K562 (cell line): ENCODE measurements around the gene CSAD. TPM values are rescaled to one million over a fixed set of nuclear protein-coding genes. Genes with fewer than 3 reads are reported as not detected.
A peak's percentile ranks its signal among the peaks of the same experiment; 100 is the strongest.

Source experiments
- ATAC-seq: fragments of 200-7000 bp; cut with Tn5 transposase; 3 replicates; pipeline ENCODE4 v1.9.1; 2020; ENCODE audit warnings: moderate library complexity
- BruUV-seq: library from RNA; stranded (reverse); fragments of 400-500 nt; replicated peaks from 2 replicates; lab custom pipeline; 2021; lab: Mats Ljungman, UMichigan
- CTCF ChIA-PET: fragments of 300-600 bp; formaldehyde crosslinking; extraction: SDS; loops from one replicate; lab custom pipeline; 2021; ENCODE audit warnings: low intra/inter-chr PET ratio; lab: Yijun Ruan, JAX
- POLR2A ChIA-PET: fragments of 300-600, 350-650 bp; sonication (Branson Sonifier 250); formaldehyde crosslinking; extraction: SDS; loops from one replicate; lab custom pipeline; 2021; ENCODE audit warnings: antibody characterized with exemption, inconsistent platforms; lab: Yijun Ruan, JAX
- DNase-seq, 4 experiments: peaks; one replicate each; pipeline versions ENCODE4 v3.0.0 to v3.0.0-alpha.2; 2011 to 2018; ENCODE audit warnings: low spot score in 3 of 4, mixed read lengths in 3 of 4; ENCODE audit errors: extremely low read depth in 1 of 4
- FAIRE-seq: peaks from 2 replicates; lab custom pipeline; 2011; peaks lifted over from hg19 to GRCh38; lab: Jason Lieb, UNC
- H2AFZ ChIP-seq: 2 replicates; pipeline ENCODE4 v1.6.0; 2011; ENCODE audit warnings: low read depth, low read length, control low read depth, inconsistent platforms
- H3K27ac ChIP-seq: fragments of 200-600 bp; 3 replicates; pipeline ENCODE4 v1.8.0; 2011; ENCODE audit warnings: low read depth, mild to moderate bottlenecking, control low read depth, inconsistent platforms, low read length, moderate library complexity, mixed read lengths; ENCODE audit errors: extremely low read depth
- H3K27me3 ChIP-seq, 2 experiments: fragments of 300-600 bp in 1 of 2; 2 replicates in 1 of 2; 3 replicates in 1 of 2; pipeline versions ENCODE4 v1.6.0 to v1.8.0; 2011; ENCODE audit warnings: inconsistent platforms in 2 of 2, low read length in 2 of 2, mild to moderate bottlenecking in 1 of 2, mixed read lengths in 1 of 2, moderate library complexity in 1 of 2; ENCODE audit not compliant: control insufficient read depth in 2 of 2, insufficient read depth in 2 of 2
- H3K36me3 ChIP-seq: fragments of 300-600 bp; 3 replicates; pipeline ENCODE4 v1.8.0; 2011; ENCODE audit warnings: mild to moderate bottlenecking, low read length, inconsistent platforms; ENCODE audit not compliant: control insufficient read depth, insufficient read depth
- H3K4me1 ChIP-seq, 2 experiments: fragments of 200-600 bp in 1 of 2; replicated peaks in 1 of 2; 2 replicates in 1 of 2; 3 replicates in 1 of 2; pipeline versions ENCODE4 v1.5.1 to v1.8.0; 2011; ENCODE audit warnings: inconsistent platforms in 2 of 2, low read length in 2 of 2, mild to moderate bottlenecking in 1 of 2, mixed read lengths in 1 of 2, moderate library complexity in 1 of 2; ENCODE audit not compliant: control insufficient read depth in 2 of 2, insufficient read depth in 2 of 2
- H3K4me2 ChIP-seq: 2 replicates; pipeline ENCODE4 v1.6.1; 2011; ENCODE audit warnings: low read length, control low read depth, inconsistent platforms, mixed read lengths; ENCODE audit not compliant: insufficient read depth
- H3K4me3 ChIP-seq: fragments of 200-600 bp; sonication (generic), shearing (Covaris generic); 2 replicates; pipeline ENCODE4 v1.5.1; 2016; ENCODE audit warnings: control low read depth, inconsistent platforms
- H3K79me2 ChIP-seq: fragments of 200-600 bp; 3 replicates; pipeline ENCODE4 v1.8.0; 2011; ENCODE audit warnings: low read length, inconsistent platforms; ENCODE audit not compliant: control insufficient read depth, insufficient read depth
- H3K9ac ChIP-seq, 2 experiments: 2 replicates each; pipeline versions ENCODE4 v1.6.0 to v1.6.1; 2011; ENCODE audit warnings: low read depth in 2 of 2, low read length in 2 of 2, control low read depth in 1 of 2, inconsistent platforms in 1 of 2, mild to moderate bottlenecking in 1 of 2, mixed read lengths in 1 of 2; ENCODE audit not compliant: insufficient read depth in 1 of 2
- H3K9me1 ChIP-seq: one replicate; pipeline ENCODE4 v1.6.0; 2011; ENCODE audit warnings: inconsistent platforms, mild to moderate bottlenecking, low read length, moderate library complexity; ENCODE audit not compliant: control insufficient read depth, insufficient read depth
- H3K9me3 ChIP-seq: replicated peaks from 2 replicates; pipeline ENCODE4 v1.5.1; 2011; ENCODE audit warnings: low read depth, low read length, inconsistent platforms; ENCODE audit not compliant: control insufficient read depth, insufficient read depth
- H4K20me1 ChIP-seq: replicated peaks from 2 replicates; pipeline ENCODE4 v1.6.1; 2011; ENCODE audit warnings: low read length, inconsistent platforms, mixed read lengths; ENCODE audit not compliant: control insufficient read depth, insufficient read depth
- KLF16 ChIP-seq: IDR thresholded peaks from 2 replicates; pipeline ENCODE4 v1.6.1; 2016; ENCODE audit warnings: antibody characterized with exemption
- POLR2G ChIP-seq: fragments of 200-400 bp; formaldehyde crosslinking; IDR thresholded peaks from 2 replicates; pipeline ENCODE4 v1.6.1; 2017; ENCODE audit warnings: low read depth, mild to moderate bottlenecking, antibody characterized with exemption, low read length, moderate library complexity
- RBFOX2 ChIP-seq: fragments of 200-400 bp; formaldehyde crosslinking; IDR thresholded peaks from 2 replicates; pipeline ENCODE4 v1.6.1; 2017; ENCODE audit warnings: low read depth, mild to moderate bottlenecking, low read length, moderate library complexity
- SAFB ChIP-seq: fragments of 200-400 bp; formaldehyde crosslinking; IDR thresholded peaks from 2 replicates; pipeline ENCODE4 v1.6.1; 2017; ENCODE audit warnings: low read depth, low read length, borderline replicate concordance
- ZNF766 ChIP-seq: fragments of 200-800 bp; sonication (Bioruptor generic); conservative IDR thresholded peaks from 2 replicates; pipeline ENCODE4 v1.6.1; 2016; ENCODE audit warnings: missing genetic modification characterization, missing compliant biosample characterization
- WGBS: fragments of 100-300 bp; shearing (Covaris generic); methylation state at CpG from one replicate; pipeline ENCODE4 v1.1.6; 2016; ENCODE audit warnings: low coverage, mixed read lengths; ENCODE audit not compliant: insufficient coverage; ENCODE audit errors: missing lambda C conversion rate; 5-methylcytosine and 5-hydroxymethylcytosine counted together
- in situ Hi-C: fragments of 300-500 bp; cut with MboI; formaldehyde crosslinking; loops from 4 replicates; pipeline ENCODE4 v1.15.0; 2018; ENCODE audit warnings: inconsistent platforms, mixed read lengths
- intact Hi-C: fragments of 100-400 bp; cut with micrococcal nuclease; formaldehyde crosslinking; loops from 2 replicates; pipeline ENCODE4 v1.14.2; 2022
- polyA plus RNA-seq, 8 experiments: library from polyadenylated mRNA; depleted of rRNA in 4 of 8; stranded (reverse) in 5 of 8; unstranded in 3 of 8; fragments of >200 nt; fragmentation: Nextera tagmentation in 2 of 8; fragmentation: Illumina TruSeq in 1 of 8; extraction: Ambion mirVana in 2 of 8; extraction: Trizol in 1 of 8; gene quantifications; 2 replicates each; pipeline versions ENCODE4 v1.2.1 to v1.2.3, GENCODE V29; 2011 to 2014; ENCODE audit warnings: inconsistent platforms in 1 of 8, missing spikeins in 1 of 8
- total RNA-seq, 7 experiments: library from RNA; depleted of rRNA in 6 of 7; stranded (reverse); fragments of >200 nt in 6 of 7; fragmentation: Illumina TruSeq in 2 of 7; extraction: Trizol in 2 of 7; gene quantifications; 2 replicates each; pipeline versions ENCODE4 v1.2.1 to v1.2.3, GENCODE V29; 2011 to 2021; ENCODE audit warnings: low replicate concordance in 1 of 7
- TF ChIP-seq, protein P1 (sequence below): fragments of 250-450 bp; sonication (Bioruptor Pico); IDR thresholded peaks from 2 replicates; pipeline ENCODE4 v1.4.0; 2020; ENCODE audit warnings: mild to moderate bottlenecking, moderate library complexity
- TF ChIP-seq, protein P2 (sequence below): fragments of 200-800 bp; sonication (Bioruptor generic); IDR thresholded peaks from 2 replicates; pipeline ENCODE4 v1.6.1; 2017; ENCODE audit warnings: missing genetic modification characterization, missing compliant biosample characterization

The CSAD gene
- total and polyA plus RNA-seq, 9 of the 15 experiments (the other 6 are each of a cell fraction or from before 2014, with no cell fraction given): 1.8 to 19.6 (median 8.1) TPM

- TF ChIP-seq, protein P1, sequence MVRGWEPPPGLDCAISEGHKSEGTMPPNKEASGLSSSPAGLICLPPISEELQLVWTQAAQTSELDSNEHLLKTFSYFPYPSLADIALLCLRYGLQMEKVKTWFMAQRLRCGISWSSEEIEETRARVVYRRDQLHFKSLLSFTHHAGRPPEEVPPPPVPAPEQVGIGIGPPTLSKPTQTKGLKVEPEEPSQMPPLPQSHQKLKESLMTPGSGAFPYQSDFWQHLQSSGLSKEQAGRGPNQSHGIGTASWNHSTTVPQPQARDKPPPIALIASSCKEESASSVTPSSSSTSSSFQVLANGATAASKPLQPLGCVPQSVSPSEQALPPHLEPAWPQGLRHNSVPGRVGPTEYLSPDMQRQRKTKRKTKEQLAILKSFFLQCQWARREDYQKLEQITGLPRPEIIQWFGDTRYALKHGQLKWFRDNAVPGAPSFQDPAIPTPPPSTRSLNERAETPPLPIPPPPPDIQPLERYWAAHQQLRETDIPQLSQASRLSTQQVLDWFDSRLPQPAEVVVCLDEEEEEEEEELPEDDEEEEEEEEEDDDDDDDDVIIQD: no peak
Measured at GRCh38 chr12:53160673-53161072, 20.1 kb downstream of the CSAD start (continued).

DNA sequence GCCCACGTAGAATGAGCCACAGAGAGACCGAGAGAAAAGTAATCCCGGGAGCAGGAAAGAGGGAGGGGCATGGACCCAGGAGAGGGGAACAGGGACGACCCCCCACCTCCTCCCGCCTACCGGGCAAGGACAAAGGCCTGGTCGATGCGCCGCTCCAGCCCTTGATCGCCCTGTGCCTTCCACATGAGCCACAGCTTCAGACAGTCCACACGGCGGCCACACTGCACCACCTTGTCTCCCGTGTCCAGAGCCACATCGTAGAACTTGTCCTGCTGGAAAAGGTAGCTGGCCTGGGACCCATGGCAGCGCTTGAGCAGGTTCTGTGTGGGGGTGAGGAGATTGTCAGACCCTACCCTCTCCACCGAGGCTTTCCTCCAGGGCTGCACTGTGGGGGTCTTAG is 20.7 kb downstream of the CSAD start:
- no peaks in the 10 kb centered on the region for H3K9me3 ChIP-seq
- POLR2A ChIA-PET: interaction anchor here (0.6 to 2.7 kb wide), 15 partner anchors 9 to 1085 kb away, joined by 3 to 15 read pairs (median 3); partner anchors contain the start of genes CSAD, PFDN5, TARBP2 and ZNF740
- H3K4me2 ChIP-seq: peak overlapping the region; percentile 56
- H2AFZ ChIP-seq: peak overlapping the region; percentile 91
- DNase-seq: no peak
- H3K9ac ChIP-seq: peak overlapping the region; percentile 40 to 59
- in situ Hi-C loops: no loop called here
- H3K36me3 ChIP-seq: no peaks in the 10 kb centered on the region
- TF ChIP-seq ZNF766 (CRISPR knock-in tag): no peak
- 0 out of 2 replicates have a peak, but pooled peaks have one; percentile 29 for TF ChIP-seq POLR2G
- TF ChIP-seq KLF16: no peak
- TF ChIP-seq, protein P2, sequence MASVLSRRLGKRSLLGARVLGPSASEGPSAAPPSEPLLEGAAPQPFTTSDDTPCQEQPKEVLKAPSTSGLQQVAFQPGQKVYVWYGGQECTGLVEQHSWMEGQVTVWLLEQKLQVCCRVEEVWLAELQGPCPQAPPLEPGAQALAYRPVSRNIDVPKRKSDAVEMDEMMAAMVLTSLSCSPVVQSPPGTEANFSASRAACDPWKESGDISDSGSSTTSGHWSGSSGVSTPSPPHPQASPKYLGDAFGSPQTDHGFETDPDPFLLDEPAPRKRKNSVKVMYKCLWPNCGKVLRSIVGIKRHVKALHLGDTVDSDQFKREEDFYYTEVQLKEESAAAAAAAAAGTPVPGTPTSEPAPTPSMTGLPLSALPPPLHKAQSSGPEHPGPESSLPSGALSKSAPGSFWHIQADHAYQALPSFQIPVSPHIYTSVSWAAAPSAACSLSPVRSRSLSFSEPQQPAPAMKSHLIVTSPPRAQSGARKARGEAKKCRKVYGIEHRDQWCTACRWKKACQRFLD (CRISPR knock-in tag): 0 out of 2 replicates have a peak, but pooled peaks have one; percentile 25
- TF ChIP-seq SAFB: no peak
- peak; percentile 8; the same call in 1 of the 2 replicates for TF ChIP-seq RBFOX2
- TF ChIP-seq, all 486 proteins: peak for 3
- ATAC-seq: peak; percentile 32
- peak overlapping the region; percentile 54; the same call in 1 of the 3 replicates for H3K27ac ChIP-seq
- H3K9me1 ChIP-seq: no peaks in the 10 kb centered on the region
- CTCF ChIA-PET: interaction anchor here (1.3 to 2.6 kb wide), 2 partner anchors 30 to 128 kb away, joined by 7 read pairs; no protein-coding TSS in a partner anchor
- no peak for FAIRE-seq
- intact Hi-C loops: loop anchor here (1.0 to 5.0 kb wide), 3 partner anchors 30 to 127 kb away; no protein-coding TSS in a partner anchor
- peaks cover 11 to 16% of the 10 kb centered on the region in 2 experiments; a peak in 4 of 5 replicates for H3K4me1 ChIP-seq
- H3K4me3 ChIP-seq: no peak overlapping the region
- no peaks in the 10 kb centered on the region for H3K79me2 ChIP-seq
- no TSS peak for BruUV-seq
- 78% methylated on average over 16 of the region's 16 CpGs for WGBS
- no peaks in the 10 kb centered on the region for H4K20me1 ChIP-seq
- H3K27me3 ChIP-seq: no peaks in the 10 kb centered on the region
